Activated CD4-positive, alpha-beta T cell treated with anti-CD3 and anti-CD28 coated beads, Interleukin-2, amount 10 ng/mL, durations not matched to agents 24 days and 14 days (primary cell): ENCODE data around the gene GNG2. TPM values are rescaled to one million over a fixed set of nuclear protein-coding genes. Genes with fewer than 3 reads are reported as not detected.

Source experiments
- DNase-seq: peaks from one replicate; pipeline ENCODE4 v3.0.0; 2022
- H3K27ac Mint-ChIP-seq: one replicate; pipeline ENCODE4 v1.8.0; 2022; ENCODE audit warnings: mild to moderate bottlenecking, mixed read lengths
- H3K27me3 Mint-ChIP-seq: one replicate; pipeline ENCODE4 v1.8.0; 2022; ENCODE audit warnings: mixed read lengths
- H3K36me3 Mint-ChIP-seq: one replicate; pipeline ENCODE4 v1.8.0; 2022; ENCODE audit warnings: low read depth, mild to moderate bottlenecking, mixed read lengths
- H3K4me1 Mint-ChIP-seq: one replicate; pipeline ENCODE4 v1.8.0; 2021; ENCODE audit warnings: mixed read lengths
- H3K4me3 Mint-ChIP-seq: one replicate; pipeline ENCODE4 v1.8.0; 2022; ENCODE audit warnings: mild to moderate bottlenecking, moderate library complexity, mixed read lengths
- H3K9me3 Mint-ChIP-seq: one replicate; pipeline ENCODE4 v1.8.0; 2021; ENCODE audit warnings: mixed read lengths
- intact Hi-C: fragments of 100-400 bp; cut with micrococcal nuclease; formaldehyde crosslinking; loops from one replicate; pipeline ENCODE4 v1.15.1; 2023
- total RNA-seq: library from RNA; stranded (reverse); gene quantifications from 2 replicates; pipeline ENCODE4 v1.2.3, GENCODE V29; 2022

Gene GNG2
- total RNA-seq, 1 donor from 2014 or later, result 104 TPM

- no peak overlapping the region for H3K4me3 Mint-ChIP-seq
- H3K27me3 Mint-ChIP-seq, result no peaks in the 10 kb centered on the region
- no peak overlapping the region for H3K27ac Mint-ChIP-seq
- no peak for DNase-seq
- H3K36me3 Mint-ChIP-seq, result peaks cover 78% of the 10 kb centered on the region
- intact Hi-C loops, result no loop called here
- peaks cover 5% of the 10 kb centered on the region for H3K9me3 Mint-ChIP-seq
- H3K4me1 Mint-ChIP-seq, result peaks cover 8% of the 10 kb centered on the region
Observed at GRCh38 chr14:51951656-51952055, 91.2 kb downstream of the GNG2 start.

DNA sequence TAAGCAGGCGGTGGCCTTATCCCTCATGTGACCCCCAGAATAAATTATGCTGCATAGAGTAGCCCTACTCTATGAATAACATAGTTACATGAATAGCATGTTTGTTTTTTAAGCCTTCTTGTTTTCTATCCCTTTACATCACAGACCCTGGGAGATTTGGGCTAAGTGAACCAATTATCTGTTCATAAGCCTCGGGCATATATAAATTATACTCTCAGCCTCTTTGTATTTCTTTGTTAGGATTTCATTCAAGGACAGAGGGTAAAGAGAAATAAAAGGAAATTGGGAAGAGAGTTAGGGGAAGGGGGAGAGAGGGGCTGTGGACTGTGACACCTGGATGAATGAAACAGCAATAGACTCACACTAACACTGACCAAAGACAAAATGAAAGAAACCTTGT is 93.6 kb downstream of the GNG2 start:
- peaks cover 87% of the 10 kb centered on the region for H3K36me3 Mint-ChIP-seq
- H3K27ac Mint-ChIP-seq, result no peak overlapping the region
- no peak for DNase-seq
- intact Hi-C loops, result no loop called here
- H3K27me3 Mint-ChIP-seq, result no peaks in the 10 kb centered on the region
- H3K4me1 Mint-ChIP-seq, result peaks cover 7% of the 10 kb centered on the region
- no peak overlapping the region for H3K4me3 Mint-ChIP-seq
- peaks cover 18% of the 10 kb centered on the region for H3K9me3 Mint-ChIP-seq

- peaks cover 7% of the 10 kb centered on the region for H3K4me1 Mint-ChIP-seq
- H3K27ac Mint-ChIP-seq, result no peak overlapping the region
- H3K4me3 Mint-ChIP-seq, result no peak overlapping the region
- no peaks in the 10 kb centered on the region for H3K27me3 Mint-ChIP-seq
- intact Hi-C loops, result no loop called here
- H3K9me3 Mint-ChIP-seq, result peaks cover 24% of the 10 kb centered on the region
- peaks cover 91% of the 10 kb centered on the region for H3K36me3 Mint-ChIP-seq
- no peak for DNase-seq
Observed at GRCh38 chr14:51954657-51955056, 94.2 kb downstream of the GNG2 start.

DNA sequence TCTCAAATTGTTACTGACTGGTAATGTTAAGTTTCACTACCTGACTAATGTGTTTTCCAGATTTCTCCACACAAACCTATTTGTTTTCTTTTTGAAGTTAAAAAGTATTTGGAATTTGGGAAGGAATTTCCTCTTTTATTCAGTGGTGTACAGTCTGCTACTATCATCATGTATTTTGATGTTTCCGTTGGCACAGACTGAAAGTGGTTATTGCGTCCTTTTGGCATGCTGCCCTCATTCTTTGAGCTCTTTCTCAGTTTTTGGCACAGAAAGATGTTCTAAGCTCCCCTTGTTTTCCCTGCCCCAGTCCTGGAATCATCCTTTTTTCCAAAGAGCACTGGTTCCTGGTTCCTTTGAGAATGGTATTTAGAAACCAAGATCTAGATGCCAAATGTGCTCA is 97.5 kb downstream of the GNG2 start:
- intact Hi-C loops, result no loop called here
- Mint-ChIP-seq H3K9me3 (peaks cover 29% of the 10 kb centered on the region), H3K27ac (no peak overlapping the region), H3K4me1 (peaks cover 18% of the 10 kb centered on the region), H3K27me3 (no peaks in the 10 kb centered on the region), H3K4me3 (no peak overlapping the region), H3K36me3 (peaks cover 85% of the 10 kb centered on the region)
- no peak for DNase-seq

- peaks cover 75% of the 10 kb centered on the region for H3K36me3 Mint-ChIP-seq
- intact Hi-C loops, result no loop called here
- DNase-seq, result no peak
- no peak overlapping the region for H3K27ac Mint-ChIP-seq
- no peaks in the 10 kb centered on the region for H3K27me3 Mint-ChIP-seq
- H3K4me3 Mint-ChIP-seq, result no peak overlapping the region
- H3K9me3 Mint-ChIP-seq, result peaks cover 29% of the 10 kb centered on the region
- peaks cover 23% of the 10 kb centered on the region for H3K4me1 Mint-ChIP-seq
Observed at GRCh38 chr14:51959928-51960327, 99.5 kb downstream of the GNG2 start.

- H3K4me3 Mint-ChIP-seq, result no peak overlapping the region
- DNase-seq, result no peak
- intact Hi-C loops, result no loop called here
- peaks cover 29% of the 10 kb centered on the region for H3K9me3 Mint-ChIP-seq
- no peak overlapping the region for H3K27ac Mint-ChIP-seq
- H3K4me1 Mint-ChIP-seq, result peaks cover 24% of the 10 kb centered on the region
- no peaks in the 10 kb centered on the region for H3K27me3 Mint-ChIP-seq
- peaks cover 72% of the 10 kb centered on the region for H3K36me3 Mint-ChIP-seq
Observed at GRCh38 chr14:51960866-51961265, 100.5 kb downstream of the GNG2 start.

DNA sequence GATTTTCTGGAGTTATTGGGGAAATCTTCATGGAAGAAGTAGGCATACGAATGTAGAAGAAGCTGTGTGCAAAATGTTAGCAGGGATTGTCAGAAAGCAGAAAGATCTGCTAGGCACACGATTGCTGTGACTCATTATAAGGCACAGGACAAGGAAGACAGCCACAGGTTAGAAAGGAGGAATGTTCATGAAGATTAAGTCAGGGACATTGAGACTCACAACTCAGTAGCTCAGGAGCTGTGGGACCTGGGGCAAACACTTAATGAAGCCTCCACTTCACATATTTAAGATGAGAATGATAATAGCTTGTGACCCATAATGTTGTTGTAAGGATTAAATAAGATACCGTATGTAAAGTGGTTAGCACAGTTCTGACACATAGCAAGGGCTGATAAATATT is 102.3 kb downstream of the GNG2 start:
- peaks cover 21% of the 10 kb centered on the region for H3K4me1 Mint-ChIP-seq
- H3K4me3 Mint-ChIP-seq, result peak overlapping the region; percentile 19
- H3K36me3 Mint-ChIP-seq, result peaks cover 62% of the 10 kb centered on the region
- no peaks in the 10 kb centered on the region for H3K27me3 Mint-ChIP-seq
- H3K9me3 Mint-ChIP-seq, result peaks cover 22% of the 10 kb centered on the region
- no peak for DNase-seq
- intact Hi-C loops, result no loop called here
- H3K27ac Mint-ChIP-seq, result peak overlapping the region; percentile 50

DNA sequence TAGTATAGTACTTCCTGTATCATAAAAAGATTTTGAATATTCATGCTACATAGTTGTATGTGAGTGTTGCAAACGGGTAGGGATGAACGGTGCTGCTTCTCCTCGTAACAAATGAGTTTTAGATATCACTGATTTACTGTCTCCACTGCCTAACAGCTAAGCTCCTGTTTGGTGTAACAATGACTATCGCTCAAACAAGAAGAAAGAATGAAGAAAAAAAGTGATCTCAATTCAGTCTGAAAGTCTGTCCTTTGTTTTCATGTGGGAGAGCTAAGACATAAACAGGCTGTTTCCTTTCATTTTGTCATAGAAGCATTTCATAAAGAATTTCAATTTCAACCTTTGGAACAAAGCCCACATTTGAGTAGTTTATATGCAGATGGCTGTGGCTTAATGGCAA is 102.9 kb downstream of the GNG2 start:
- H3K36me3 Mint-ChIP-seq, result peaks cover 59% of the 10 kb centered on the region

DNA sequence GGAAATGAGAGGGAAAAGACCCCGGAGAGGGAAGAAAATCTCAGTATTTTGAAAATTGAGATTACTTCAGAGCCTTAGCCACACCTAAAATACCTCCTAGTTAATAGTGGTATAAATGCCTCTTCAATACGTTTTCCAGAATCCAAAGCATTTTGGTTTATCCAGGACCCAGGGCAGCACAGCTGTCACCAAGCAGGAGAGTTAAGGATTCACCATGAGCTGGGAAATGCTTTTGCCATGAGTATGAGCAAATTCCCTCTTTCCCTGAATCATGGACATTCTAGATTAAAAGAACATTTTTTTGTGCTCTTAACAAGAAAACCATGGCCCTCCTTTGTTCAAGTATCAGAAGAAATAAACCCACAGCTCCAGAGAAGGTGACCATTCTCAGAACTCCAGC is 107.1 kb downstream of the GNG2 start:
- intact Hi-C loops, result no loop called here
- Mint-ChIP-seq H3K36me3 (peaks cover 36% of the 10 kb centered on the region), H3K9me3 (no peaks in the 10 kb centered on the region)

More for the DNA sequence above, 102.9 kb downstream of the GNG2 start:
- DNase-seq, result no peak
- Mint-ChIP-seq H3K4me1 (peaks cover 21% of the 10 kb centered on the region), H3K9me3 (peaks cover 18% of the 10 kb centered on the region), H3K4me3 (peak overlapping the region; percentile 56), H3K27ac (peak overlapping the region; percentile 65), H3K27me3 (no peaks in the 10 kb centered on the region)
- intact Hi-C loops, result no loop called here

DNA sequence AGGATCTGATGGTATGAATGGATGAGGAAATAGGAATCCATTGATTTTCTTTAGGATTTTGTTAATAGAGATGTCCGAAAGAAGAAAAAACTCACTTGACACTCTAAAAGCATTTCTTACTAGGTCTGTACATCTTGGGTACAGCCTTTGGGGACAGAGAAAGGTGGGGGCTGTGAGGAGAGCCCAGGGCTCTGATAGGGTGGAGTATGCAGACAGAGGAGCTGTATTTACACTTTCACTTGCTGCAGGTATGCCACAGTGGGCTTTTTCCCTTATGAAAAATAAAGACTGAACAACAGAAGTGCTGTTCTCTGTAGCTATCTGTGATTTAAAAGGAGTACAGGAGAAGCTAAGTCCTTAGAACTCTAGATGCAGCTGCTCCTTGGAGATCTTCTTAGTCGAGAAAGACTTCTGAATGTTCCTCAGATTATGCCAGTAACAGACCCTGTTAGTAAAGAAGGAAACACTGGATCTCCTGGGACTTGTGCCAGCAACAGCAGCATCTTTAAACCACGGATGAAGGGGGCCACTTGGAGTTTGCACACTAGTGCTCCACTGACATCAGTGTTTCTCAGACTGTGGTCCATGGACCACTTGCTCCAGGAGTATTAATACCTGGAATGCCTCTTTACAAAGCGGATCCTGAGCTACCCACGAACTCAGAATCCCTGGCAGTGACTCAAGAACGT is 109.6 kb downstream of the GNG2 start:
- Mint-ChIP-seq H3K27me3 (no peaks in the 10 kb centered on the region), H3K4me1 (peaks cover 1% of the 10 kb centered on the region), H3K9me3 (no peaks in the 10 kb centered on the region), H3K4me3 (no peak overlapping the region), H3K36me3 (peaks cover 24% of the 10 kb centered on the region), H3K27ac (no peak overlapping the region)
- intact Hi-C loops, result no loop called here
- no peak for DNase-seq

More for the DNA sequence above, 107.1 kb downstream of the GNG2 start:
- Mint-ChIP-seq H3K27me3 (no peaks in the 10 kb centered on the region), H3K4me3 (no peak overlapping the region), H3K27ac (no peak overlapping the region), H3K4me1 (peaks cover 11% of the 10 kb centered on the region)
- no peak for DNase-seq

GRCh38 chr14:51972566-51972965 is 112.2 kb downstream of the GNG2 start:
- no peak for DNase-seq
- Mint-ChIP-seq H3K27me3 (no peaks in the 10 kb centered on the region), H3K9me3 (no peaks in the 10 kb centered on the region), H3K27ac (no peak overlapping the region), H3K36me3 (peaks cover 13% of the 10 kb centered on the region), H3K4me1 (no peaks in the 10 kb centered on the region), H3K4me3 (no peak overlapping the region)
- intact Hi-C loops, result no loop called here

DNA sequence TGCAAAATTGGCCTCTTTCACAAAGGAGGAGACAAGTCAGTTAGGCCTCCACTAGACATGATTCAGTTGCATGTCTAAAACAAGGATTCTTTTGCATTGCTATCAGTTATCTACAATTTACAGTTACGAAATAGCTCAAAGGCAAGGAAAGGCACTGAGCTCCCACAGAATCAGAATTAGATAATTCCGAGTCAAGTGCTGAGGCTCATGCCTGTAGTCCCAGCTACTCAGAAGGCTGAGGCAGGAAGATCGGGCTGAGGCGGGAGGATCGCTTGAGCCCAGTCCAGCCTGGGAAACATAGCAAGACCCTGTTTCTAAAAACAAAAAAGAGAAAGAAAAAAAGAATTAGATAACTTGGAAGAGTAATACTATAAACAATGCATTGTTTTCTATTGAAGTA is 116.7 kb downstream of the GNG2 start:
- H3K4me1 Mint-ChIP-seq, result peaks cover 20% of the 10 kb centered on the region
- no peak overlapping the region for H3K27ac Mint-ChIP-seq
- DNase-seq, result no peak
- no peaks in the 10 kb centered on the region for H3K36me3 Mint-ChIP-seq
- H3K27me3 Mint-ChIP-seq, result no peaks in the 10 kb centered on the region
- H3K9me3 Mint-ChIP-seq, result no peaks in the 10 kb centered on the region
- intact Hi-C loops, result loop anchor here (5.0 kb wide), 2 partner anchors 115 to 150 kb away; partner anchors contain the start of gene GNG2
- no peak overlapping the region for H3K4me3 Mint-ChIP-seq

- H3K27ac Mint-ChIP-seq, result no peak overlapping the region
- intact Hi-C loops, result loop anchor here (2.0 to 5.0 kb wide), 3 partner anchors 116 to 198 kb away; partner anchors contain the start of gene GNG2
- H3K4me3 Mint-ChIP-seq, result no peak overlapping the region
Observed at GRCh38 chr14:51978681-51979085, 118.3 kb downstream of the GNG2 start.

DNA sequence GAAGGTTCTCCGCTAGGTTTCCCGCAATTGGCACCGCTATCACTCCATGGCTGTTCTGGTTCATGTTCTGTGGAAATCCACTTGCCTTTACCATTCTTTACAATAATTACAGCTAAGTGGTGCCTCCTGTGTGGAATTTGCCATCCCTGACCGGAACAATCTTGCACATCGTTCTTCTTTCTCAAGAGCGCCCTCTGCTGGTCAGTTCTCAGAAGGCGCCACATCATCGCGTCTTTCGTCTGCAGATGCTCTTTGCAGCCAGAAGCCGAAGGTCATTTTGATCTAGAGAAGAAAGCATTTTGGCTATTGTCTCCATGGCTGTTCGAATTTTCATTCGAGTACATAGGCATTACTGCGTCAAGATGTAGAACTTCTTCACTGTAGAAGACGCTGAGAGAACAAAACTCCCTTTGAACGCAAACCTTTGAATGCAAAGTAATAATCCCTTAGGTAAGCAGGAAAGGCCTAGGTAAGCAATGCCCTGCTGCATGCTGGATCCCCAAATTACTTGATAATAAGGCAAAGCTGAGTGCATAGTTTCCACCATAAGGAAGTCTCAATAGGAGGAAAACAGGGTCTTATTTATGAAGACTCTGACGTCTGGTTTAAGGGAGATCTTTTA is 118.8 kb downstream of the GNG2 start:
- Mint-ChIP-seq H3K27ac (no peak overlapping the region), H3K27me3 (no peaks in the 10 kb centered on the region), H3K4me3 (no peak overlapping the region), H3K9me3 (no peaks in the 10 kb centered on the region), H3K4me1 (peaks cover 23% of the 10 kb centered on the region), H3K36me3 (no peaks in the 10 kb centered on the region)
- DNase-seq, result peak; percentile 95
- intact Hi-C loops, result loop anchor here (2.0 to 5.0 kb wide), 3 partner anchors 117 to 198 kb away; partner anchors contain the start of gene GNG2

More at GRCh38 chr14:51978681-51979085, 118.3 kb downstream of the GNG2 start:
- Mint-ChIP-seq H3K36me3 (no peaks in the 10 kb centered on the region), H3K27me3 (no peaks in the 10 kb centered on the region), H3K4me1 (peaks cover 23% of the 10 kb centered on the region), H3K9me3 (no peaks in the 10 kb centered on the region)
- no peak for DNase-seq
